ENCODE measurements around the gene ADGRL4.
"Not testable (repeated sequence)": the region's sequence is repeated elsewhere in the genome, so short reads cannot be mapped to it uniquely, and the experiment has no call there.

ADGRL4 gene

GRCh38 chr1:79006564-79006963 is at the start of gene ADGRL4:
Gene ADGRL4 (minus strand): TSS chr1:79006730. CDS start chr1:79006654, 76 bp downstream.
- H3K4me3 ChIP-seq (ENCODE audit: low read depth, low read length), result peak within 1 kb of the TSS; percentile 62

DNA sequence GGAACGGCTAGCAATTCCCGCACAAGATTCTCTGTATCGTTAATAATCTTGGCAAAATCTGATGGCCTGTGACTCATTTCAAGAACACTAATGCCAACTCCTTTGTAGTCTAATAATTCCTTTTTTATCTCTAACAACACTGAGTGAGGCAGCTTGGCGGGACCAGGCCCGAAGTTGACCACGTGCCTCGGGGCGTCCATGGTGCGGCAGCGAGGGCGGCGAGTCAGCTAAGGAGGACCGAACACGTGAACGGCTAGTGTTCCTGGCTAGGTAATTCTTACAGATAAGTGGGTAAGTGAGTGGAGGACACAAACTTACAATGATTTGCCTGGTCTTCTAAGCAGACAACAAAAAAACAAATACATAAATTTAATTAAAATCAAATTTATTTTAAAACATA is 49.3 kb upstream of the ADGRL4 start:
- H3K4me3 ChIP-seq (ENCODE audit: low read depth, low read length), result no peak overlapping the region

DNA sequence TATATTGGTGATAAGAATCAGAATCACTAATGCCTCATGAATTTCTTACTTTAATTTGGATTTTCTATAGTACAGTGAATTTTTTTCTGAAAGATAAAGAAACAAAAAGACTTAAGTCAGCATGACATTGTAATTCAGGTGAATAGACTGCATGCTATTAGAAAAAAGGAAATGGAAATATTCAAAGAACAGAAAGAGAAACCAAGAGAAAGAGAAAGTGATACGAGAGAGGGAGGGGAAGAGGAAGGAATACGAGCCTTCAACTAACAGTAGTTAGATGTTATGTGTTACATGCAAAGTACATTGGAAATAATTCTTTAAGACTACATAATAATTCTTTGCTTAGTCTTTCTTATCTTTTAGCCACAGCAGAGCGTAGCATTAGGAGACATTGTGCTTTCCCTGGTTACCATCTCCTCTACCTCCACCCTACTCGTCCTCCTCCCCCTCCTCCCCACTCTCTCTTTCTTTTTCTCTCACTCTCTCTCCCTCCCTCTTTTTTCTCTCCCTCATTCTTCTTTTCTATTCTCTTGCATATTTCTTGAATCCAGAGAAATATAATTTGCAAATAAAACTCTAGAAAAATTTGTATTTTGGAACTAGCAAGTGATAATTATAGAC is 46.4 kb upstream of the ADGRL4 start:
- no peak overlapping the region for H3K4me3 ChIP-seq (ENCODE audit: low read depth, low read length)

- no peak overlapping the region for H3K4me3 ChIP-seq (ENCODE audit: low read depth, low read length)
Measured at GRCh38 chr1:79044974-79045650, 38.6 kb upstream of the ADGRL4 start.

DNA sequence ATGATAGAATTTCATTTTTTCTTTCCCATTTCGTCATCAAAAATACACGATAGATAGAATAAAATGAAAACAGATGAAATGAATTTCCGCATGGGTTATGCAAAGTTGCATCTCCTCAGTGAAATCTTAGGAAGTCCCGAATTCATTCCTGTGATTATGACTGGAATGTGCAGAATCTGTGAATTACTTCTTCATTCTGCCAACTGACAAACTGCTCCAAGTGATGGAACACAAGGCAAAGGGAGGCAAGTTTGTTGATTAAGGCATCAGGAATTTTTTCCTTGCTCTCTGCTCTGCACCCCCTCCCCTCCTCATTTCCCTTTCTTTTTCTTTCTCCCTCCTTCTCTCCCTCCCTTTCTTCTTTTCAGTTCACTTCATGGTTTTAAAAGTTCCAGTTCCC is 37.0 kb upstream of the ADGRL4 start:
- H3K4me3 ChIP-seq (ENCODE audit: low read depth, low read length), result no peak overlapping the region

DNA sequence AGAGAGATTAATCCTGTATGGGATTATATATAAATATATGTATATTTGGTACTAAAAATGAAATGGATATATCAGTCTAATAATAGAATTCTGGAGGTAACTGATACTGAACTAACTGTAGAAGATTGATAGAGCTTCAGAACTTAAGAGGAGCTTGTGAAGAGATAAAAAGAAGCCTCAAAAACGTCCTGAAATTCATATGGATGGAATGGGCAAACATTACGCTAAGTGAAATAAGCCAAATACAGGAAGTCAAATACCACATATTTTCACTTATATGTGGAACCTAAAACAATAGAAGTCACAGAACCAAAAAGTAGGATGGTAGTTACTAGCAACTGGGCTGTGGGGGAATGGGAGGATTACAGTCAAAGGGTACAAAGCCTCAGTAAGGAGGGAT is 36.0 kb upstream of the ADGRL4 start:
- no peak overlapping the region for H3K4me3 ChIP-seq (ENCODE audit: low read depth, low read length)

GRCh38 chr1:79042117-79042516 is 35.6 kb upstream of the ADGRL4 start:
- H3K4me3 ChIP-seq (ENCODE audit: low read depth, low read length), result no peak overlapping the region

GRCh38 chr1:79041666-79042065 is 35.1 kb upstream of the ADGRL4 start:
- no peak overlapping the region for H3K4me3 ChIP-seq (ENCODE audit: low read depth, low read length)

DNA sequence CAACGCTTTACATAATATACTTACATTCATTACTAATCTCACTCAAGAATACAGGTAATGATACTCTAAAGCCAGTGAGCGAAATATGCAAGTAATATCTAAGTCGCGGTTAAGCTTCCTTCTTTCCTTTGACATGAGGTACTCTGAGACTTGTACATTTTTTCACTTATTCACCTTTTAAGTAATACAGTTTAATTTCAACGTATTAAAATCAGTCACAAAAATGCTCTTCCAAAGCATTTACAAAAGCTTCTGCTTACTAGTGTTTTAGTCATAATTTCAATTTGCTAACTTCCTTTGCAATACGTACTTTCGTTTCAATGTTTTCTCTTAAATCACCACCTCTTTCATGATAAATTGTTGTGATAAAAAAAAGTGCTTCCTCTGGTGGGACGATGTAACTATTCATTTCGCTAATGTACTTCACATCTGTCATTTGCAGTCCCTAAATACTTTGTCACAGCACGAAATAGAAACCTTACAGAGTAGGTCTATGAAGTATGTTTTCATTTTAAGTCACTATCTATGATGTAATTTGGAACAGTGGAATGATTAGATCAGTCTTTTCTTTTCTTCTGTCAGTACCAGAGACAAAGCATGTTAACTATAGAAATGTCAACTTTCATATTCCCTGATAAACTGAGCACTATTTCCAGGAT is 34.0 kb upstream of the ADGRL4 start:
- no peak overlapping the region for H3K4me3 ChIP-seq (ENCODE audit: low read depth, low read length)

DNA sequence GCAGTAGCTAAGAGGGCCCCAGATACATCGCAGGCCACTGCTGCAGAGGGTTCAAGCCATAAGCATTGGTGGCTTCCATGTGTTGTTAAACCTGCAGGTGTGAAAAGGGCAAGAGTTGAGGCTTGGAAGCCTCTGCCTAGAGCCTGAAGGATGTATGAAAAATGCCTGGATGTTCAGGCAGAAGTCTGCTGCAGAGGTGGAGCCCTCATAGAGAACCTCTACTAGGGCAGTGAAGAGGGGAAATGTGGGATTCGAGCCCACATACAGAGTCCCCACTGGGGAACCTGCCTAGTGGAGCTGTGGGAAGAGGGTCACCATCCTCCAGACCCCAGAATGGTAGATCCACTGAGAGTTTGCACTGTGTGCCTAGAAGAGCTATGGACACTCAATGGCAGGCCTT is 30.6 kb upstream of the ADGRL4 start:
- no peak overlapping the region for H3K4me3 ChIP-seq (ENCODE audit: low read depth, low read length)

DNA sequence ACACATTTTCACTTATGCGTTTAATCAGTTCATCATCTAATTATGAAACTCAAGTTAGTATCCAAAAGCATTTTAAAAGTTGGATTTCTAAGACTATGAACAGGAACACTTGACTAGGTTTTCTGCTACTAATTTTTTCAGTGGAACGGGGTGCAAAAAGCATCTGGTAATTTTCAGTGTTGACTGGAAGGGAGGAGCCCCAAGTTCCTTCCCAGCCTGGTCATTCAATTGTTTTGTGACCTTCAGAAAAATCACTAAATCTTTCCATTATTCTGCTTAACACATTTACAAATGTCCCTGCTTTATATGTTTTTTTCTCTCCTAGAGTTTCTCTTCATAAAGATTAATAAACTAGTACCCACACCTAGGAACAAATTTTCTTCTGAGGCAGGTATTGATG is 6.0 kb upstream of the ADGRL4 start:
- no peak overlapping the region for H3K4me3 ChIP-seq (ENCODE audit: low read depth, low read length)

- no peak overlapping the region for H3K4me3 ChIP-seq (ENCODE audit: low read depth, low read length)
Measured at GRCh38 chr1:79010589-79010988, 4.1 kb upstream of the ADGRL4 start.

GRCh38 chr1:79005945-79006344 is 585 bp downstream of the ADGRL4 start:
- H3K4me3 ChIP-seq (ENCODE audit: low read depth, low read length), result peak overlapping the region; percentile 62

- no peak overlapping the region for H3K4me3 ChIP-seq (ENCODE audit: low read depth, low read length)
Measured at GRCh38 chr1:79004916-79005315, 1.6 kb downstream of the ADGRL4 start.

GRCh38 chr1:78996791-78997190 is 9.7 kb downstream of the ADGRL4 start:
- H3K4me3 ChIP-seq (ENCODE audit: low read depth, low read length), result no peak overlapping the region

GRCh38 chr1:78987042-78987441 is 19.5 kb downstream of the ADGRL4 start:
- no peak overlapping the region for H3K4me3 ChIP-seq (ENCODE audit: low read depth, low read length)

GRCh38 chr1:78980511-78980910 is 26.0 kb downstream of the ADGRL4 start:
- H3K4me3 ChIP-seq (ENCODE audit: low read depth, low read length), result no peak overlapping the region

GRCh38 chr1:78972723-78973122 is 33.8 kb downstream of the ADGRL4 start:
- H3K4me3 ChIP-seq (ENCODE audit: low read depth, low read length), result no peak overlapping the region

- H3K4me3 ChIP-seq (ENCODE audit: low read depth, low read length), result not testable (repeated sequence)
Measured at GRCh38 chr1:78967091-78967490, 39.4 kb downstream of the ADGRL4 start.

DNA sequence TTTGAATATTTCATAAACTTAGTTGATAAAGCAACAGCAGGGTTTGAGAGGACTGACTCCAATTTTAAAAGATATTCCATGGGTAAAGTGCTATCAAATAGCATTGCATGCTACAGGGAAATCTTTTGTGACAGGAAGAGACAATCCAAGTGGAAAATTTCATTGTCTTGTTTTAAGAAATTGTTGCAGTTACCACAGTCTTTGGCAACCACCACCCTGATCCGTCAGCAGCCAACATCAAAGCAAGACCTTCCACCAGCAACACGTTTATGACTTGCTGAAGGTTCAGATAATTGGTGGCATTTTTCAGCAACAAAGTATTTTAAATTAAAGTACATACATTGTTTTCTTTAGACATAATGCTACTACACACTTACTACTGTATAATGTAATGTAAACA is 47.8 kb downstream of the ADGRL4 start:
- H3K4me3 ChIP-seq (ENCODE audit: low read depth, low read length), result no peak overlapping the region

DNA sequence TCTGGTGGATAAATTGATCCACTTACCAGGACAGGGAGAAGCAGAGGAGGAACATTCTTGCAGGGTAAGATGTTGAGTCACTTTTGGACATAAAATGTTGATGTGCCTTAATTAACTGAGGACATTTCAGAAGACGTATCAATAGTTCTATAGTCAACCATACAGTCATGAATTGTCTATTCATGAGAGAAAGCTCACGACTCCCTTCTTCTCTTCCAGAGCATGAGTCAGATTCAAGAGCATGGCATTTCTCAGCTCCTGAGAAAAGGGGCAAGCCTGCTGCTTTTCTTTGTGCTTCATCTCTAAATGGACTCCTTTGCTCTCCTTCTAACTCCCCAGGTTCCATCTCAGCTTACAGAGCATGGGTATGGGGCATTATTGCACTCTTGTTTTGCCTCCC is 55.7 kb downstream of the ADGRL4 start:
- H3K4me3 ChIP-seq (ENCODE audit: low read depth, low read length), result no peak overlapping the region

DNA sequence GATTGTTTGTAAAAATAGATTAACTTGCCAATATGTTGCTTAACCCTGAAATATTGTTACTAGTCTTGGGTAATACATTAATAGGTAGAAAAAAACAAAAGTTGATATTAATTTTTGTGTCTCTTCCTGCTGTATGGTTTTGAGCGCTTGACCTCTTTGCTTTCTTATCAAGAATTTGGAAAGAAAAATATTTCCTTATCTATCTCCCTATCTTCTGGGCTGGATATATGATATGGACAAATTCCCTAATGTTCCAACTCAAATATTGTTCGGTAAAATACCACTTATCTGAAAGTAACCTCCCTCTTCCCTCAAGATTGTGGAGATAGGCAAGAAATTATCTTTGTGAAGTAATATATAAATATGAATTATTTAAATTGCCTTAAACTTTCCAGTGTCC is 57.3 kb downstream of the ADGRL4 start:
- H3K4me3 ChIP-seq (ENCODE audit: low read depth, low read length), result no peak overlapping the region
